ENCODE measurements around the gene EBF3.

The EBF3 gene

GRCh38 chr10:129935102-129935866 lies 28.8 kb downstream of the EBF3 start:
- no peaks in the 10 kb centered on the region for H3K36me3 ChIP-seq (ENCODE audit: control insufficient read depth, insufficient read depth, low read length)
- no peak overlapping the region for H3K4me3 ChIP-seq (ENCODE audit: extremely low read depth, insufficient read depth, low read length, poor library complexity, severe bottlenecking)
- WGBS, 2 experiments (ENCODE audit: insufficient coverage in 2 of 2): 93 to 97% methylated on average over 13 to 16 of the region's 16 CpGs
- H3K4me1 ChIP-seq (ENCODE audit: control insufficient read depth, insufficient read depth, low read length, poor library complexity, severe bottlenecking): no peaks in the 10 kb centered on the region
- H3K27ac ChIP-seq (ENCODE audit: low read depth, low read length, severe bottlenecking): no peak overlapping the region
- H3K9me3 ChIP-seq (ENCODE audit: control insufficient read depth, low read length): no peaks in the 10 kb centered on the region

DNA sequence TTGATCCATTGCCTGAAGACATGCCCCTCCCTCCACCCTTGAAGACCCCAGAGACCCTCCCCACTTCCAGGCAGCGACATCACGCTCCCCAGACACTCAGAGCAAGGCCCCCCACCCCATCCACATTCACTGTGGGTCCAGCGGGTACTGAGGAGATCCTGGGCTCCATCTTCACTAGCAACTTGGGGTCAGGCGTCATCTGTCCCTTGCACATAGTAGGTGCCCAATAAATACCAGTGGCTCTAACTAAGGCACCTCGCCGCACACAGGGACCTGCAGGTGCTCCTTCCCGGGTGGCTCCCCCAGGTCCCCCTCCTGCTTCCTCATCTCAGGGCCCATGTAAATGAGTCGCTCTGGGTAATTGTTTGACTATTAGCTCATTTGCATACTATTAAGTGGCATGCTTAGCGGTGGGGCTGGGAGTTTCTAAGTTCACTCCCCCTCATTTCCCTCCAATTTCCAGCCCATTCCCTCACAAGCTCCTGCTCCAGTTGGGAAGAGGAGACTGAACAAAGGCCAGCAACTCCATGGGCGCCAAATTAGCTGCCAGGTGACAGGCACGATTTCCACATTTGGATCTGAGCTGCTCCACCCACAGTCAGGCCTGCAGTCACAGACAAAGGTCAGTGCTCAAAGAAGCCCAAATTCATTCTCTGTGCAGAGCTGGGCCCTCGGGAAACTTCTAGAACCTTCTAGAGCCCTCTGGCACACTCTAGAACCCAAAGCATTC lies 29.7 kb downstream of the EBF3 start:
- WGBS, 2 experiments (ENCODE audit: insufficient coverage in 2 of 2): 91 to 92% methylated on average over 7 to 9 of the region's 12 CpGs
- Histone ChIP-seq H3K4me3 (ENCODE audit: extremely low read depth, insufficient read depth, low read length, poor library complexity, severe bottlenecking) (no peak overlapping the region), H3K4me1 (ENCODE audit: control insufficient read depth, insufficient read depth, low read length, poor library complexity, severe bottlenecking) (no peaks in the 10 kb centered on the region), H3K9me3 (ENCODE audit: control insufficient read depth, low read length) (no peaks in the 10 kb centered on the region), H3K36me3 (ENCODE audit: control insufficient read depth, insufficient read depth, low read length) (no peaks in the 10 kb centered on the region), H3K27ac (ENCODE audit: low read depth, low read length, severe bottlenecking) (no peak overlapping the region)

GRCh38 chr10:129933456-129934092 lies 30.5 kb downstream of the EBF3 start:
- Histone ChIP-seq H3K36me3 (ENCODE audit: control insufficient read depth, insufficient read depth, low read length) (no peaks in the 10 kb centered on the region), H3K9me3 (ENCODE audit: control insufficient read depth, low read length) (no peaks in the 10 kb centered on the region), H3K27ac (ENCODE audit: low read depth, low read length, severe bottlenecking) (no peak overlapping the region), H3K4me3 (ENCODE audit: extremely low read depth, insufficient read depth, low read length, poor library complexity, severe bottlenecking) (no peak overlapping the region), H3K4me1 (ENCODE audit: control insufficient read depth, insufficient read depth, low read length, poor library complexity, severe bottlenecking) (no peaks in the 10 kb centered on the region)
- 84 to 90% methylated on average over 9 to 14 of the region's 14 CpGs for WGBS, 2 experiments (ENCODE audit: insufficient coverage in 2 of 2)

GRCh38 chr10:129932751-129933433 lies 31.2 kb downstream of the EBF3 start:
- no peak overlapping the region for H3K4me3 ChIP-seq (ENCODE audit: extremely low read depth, insufficient read depth, low read length, poor library complexity, severe bottlenecking)
- H3K9me3 ChIP-seq (ENCODE audit: control insufficient read depth, low read length): no peaks in the 10 kb centered on the region

GRCh38 chr10:129932182-129932581 lies 31.9 kb downstream of the EBF3 start:
- Histone ChIP-seq H3K4me3 (ENCODE audit: extremely low read depth, insufficient read depth, low read length, poor library complexity, severe bottlenecking) (no peak overlapping the region), H3K36me3 (ENCODE audit: control insufficient read depth, insufficient read depth, low read length) (no peaks in the 10 kb centered on the region), H3K27ac (ENCODE audit: low read depth, low read length, severe bottlenecking) (no peak overlapping the region), H3K4me1 (ENCODE audit: control insufficient read depth, insufficient read depth, low read length, poor library complexity, severe bottlenecking) (no peaks in the 10 kb centered on the region), H3K9me3 (ENCODE audit: control insufficient read depth, low read length) (no peaks in the 10 kb centered on the region)
- 92 to 98% methylated on average over 2 to 6 of the region's 6 CpGs for WGBS, 2 experiments (ENCODE audit: insufficient coverage in 2 of 2)

More at GRCh38 chr10:129932751-129933433, 31.2 kb downstream of the EBF3 start:
- WGBS, 2 experiments (ENCODE audit: insufficient coverage in 2 of 2): 92 to 94% methylated on average over 16 to 23 of the region's 24 CpGs
- Histone ChIP-seq H3K4me1 (ENCODE audit: control insufficient read depth, insufficient read depth, low read length, poor library complexity, severe bottlenecking) (no peaks in the 10 kb centered on the region), H3K36me3 (ENCODE audit: control insufficient read depth, insufficient read depth, low read length) (no peaks in the 10 kb centered on the region), H3K27ac (ENCODE audit: low read depth, low read length, severe bottlenecking) (no peak overlapping the region)

- Histone ChIP-seq H3K27ac (ENCODE audit: low read depth, low read length, severe bottlenecking) (no peak overlapping the region), H3K36me3 (ENCODE audit: control insufficient read depth, insufficient read depth, low read length) (no peaks in the 10 kb centered on the region), H3K4me1 (ENCODE audit: control insufficient read depth, insufficient read depth, low read length, poor library complexity, severe bottlenecking) (no peaks in the 10 kb centered on the region), H3K9me3 (ENCODE audit: control insufficient read depth, low read length) (no peaks in the 10 kb centered on the region), H3K4me3 (ENCODE audit: extremely low read depth, insufficient read depth, low read length, poor library complexity, severe bottlenecking) (no peak overlapping the region)
- WGBS, 2 experiments (ENCODE audit: insufficient coverage in 2 of 2): 79 to 90% methylated on average over 8 to 12 of the region's 12 CpGs
Measured at GRCh38 chr10:129929343-129930292, 34.5 kb downstream of the EBF3 start.

DNA sequence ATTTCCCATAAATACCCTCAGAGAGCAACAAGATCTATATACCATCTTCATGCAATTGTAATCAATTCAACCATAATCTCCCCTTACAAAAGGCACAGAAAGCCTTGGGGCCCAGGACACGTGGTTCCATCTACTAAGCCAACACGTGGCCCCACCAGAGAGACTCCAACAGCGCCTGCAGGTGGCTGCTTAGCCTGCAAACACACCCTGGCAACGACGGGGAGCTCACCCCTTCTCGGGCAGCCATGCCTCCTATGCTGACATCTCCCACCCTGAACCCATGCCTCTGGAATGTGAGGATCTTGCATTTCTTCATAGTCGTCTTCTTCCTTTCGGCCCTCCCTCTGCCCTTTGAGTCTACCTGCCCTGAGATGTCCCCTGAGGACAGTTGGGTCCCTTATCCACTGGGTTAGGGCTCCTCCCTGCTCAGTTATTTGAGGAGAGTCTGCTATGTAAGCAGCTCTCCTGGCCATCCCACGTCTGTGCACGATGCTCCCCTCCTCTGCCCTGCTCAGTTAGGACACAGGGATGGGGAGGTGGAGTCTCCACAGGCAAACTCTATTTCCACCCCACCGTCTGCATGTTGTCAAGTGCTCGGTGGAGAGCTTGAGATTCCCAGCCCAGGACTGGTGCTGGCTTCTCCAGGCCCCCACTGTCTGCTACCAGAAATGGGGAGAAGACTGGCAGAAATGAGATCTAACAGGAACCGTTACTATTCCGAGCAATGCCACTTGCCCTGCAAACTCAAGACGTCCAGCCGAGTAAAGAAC lies 36.5 kb downstream of the EBF3 start:
- 89 to 90% methylated on average over 12 to 13 of the region's 16 CpGs for WGBS, 2 experiments (ENCODE audit: insufficient coverage in 2 of 2)
- Histone ChIP-seq H3K4me3 (ENCODE audit: extremely low read depth, insufficient read depth, low read length, poor library complexity, severe bottlenecking) (no peak overlapping the region), H3K9me3 (ENCODE audit: control insufficient read depth, low read length) (no peaks in the 10 kb centered on the region), H3K36me3 (ENCODE audit: control insufficient read depth, insufficient read depth, low read length) (no peaks in the 10 kb centered on the region), H3K4me1 (ENCODE audit: control insufficient read depth, insufficient read depth, low read length, poor library complexity, severe bottlenecking) (no peaks in the 10 kb centered on the region), H3K27ac (ENCODE audit: low read depth, low read length, severe bottlenecking) (no peak overlapping the region)

GRCh38 chr10:129926066-129927055 lies 37.7 kb downstream of the EBF3 start:
- Histone ChIP-seq H3K4me1 (ENCODE audit: control insufficient read depth, insufficient read depth, low read length, poor library complexity, severe bottlenecking) (no peaks in the 10 kb centered on the region), H3K36me3 (ENCODE audit: control insufficient read depth, insufficient read depth, low read length) (no peaks in the 10 kb centered on the region), H3K27ac (ENCODE audit: low read depth, low read length, severe bottlenecking) (no peak overlapping the region), H3K9me3 (ENCODE audit: control insufficient read depth, low read length) (no peaks in the 10 kb centered on the region), H3K4me3 (ENCODE audit: extremely low read depth, insufficient read depth, low read length, poor library complexity, severe bottlenecking) (no peak overlapping the region)
- 83 to 85% methylated on average over 25 to 26 of the region's 29 CpGs for WGBS, 2 experiments (ENCODE audit: insufficient coverage in 2 of 2)

All from mesodermal cell (in vitro differentiated cells).